GM18526 (cell line): ENCODE results near the gene NMNAT2.

Experiments
- POLR2A ChIP-seq: IDR thresholded peaks from 3 replicates; pipeline ENCODE4 v1.6.1; 2011; ENCODE audit not compliant: insufficient read length; ENCODE audit errors: extremely low read depth

The NMNAT2 gene

GRCh38 chr1:183417772-183418491 lies at the start of gene NMNAT2:
Gene NMNAT2 (minus strand): TSS chr1:183418380. CDS start chr1:183418267, 113 bp downstream.
- no peak for TF ChIP-seq POLR2A

DNA sequence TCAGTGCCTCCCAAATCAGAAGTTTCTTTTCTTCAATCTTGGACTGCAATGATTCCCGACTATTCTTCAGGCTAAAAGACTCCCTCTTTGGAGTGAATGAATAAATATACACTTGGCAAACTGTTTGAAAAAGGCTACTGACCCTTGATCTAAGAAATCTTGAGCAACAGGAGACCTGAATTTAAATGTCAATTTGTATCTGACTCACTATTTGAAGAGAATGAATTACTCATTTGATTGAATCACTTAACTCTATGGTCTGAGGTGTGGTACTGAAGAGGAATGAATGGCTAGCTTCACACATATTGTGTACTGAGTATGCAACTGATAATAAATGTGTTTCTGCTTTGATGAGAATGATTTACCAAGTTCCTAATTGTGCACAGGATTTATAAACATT lies 49.5 kb upstream of the NMNAT2 start:
- no peak for TF ChIP-seq POLR2A

DNA sequence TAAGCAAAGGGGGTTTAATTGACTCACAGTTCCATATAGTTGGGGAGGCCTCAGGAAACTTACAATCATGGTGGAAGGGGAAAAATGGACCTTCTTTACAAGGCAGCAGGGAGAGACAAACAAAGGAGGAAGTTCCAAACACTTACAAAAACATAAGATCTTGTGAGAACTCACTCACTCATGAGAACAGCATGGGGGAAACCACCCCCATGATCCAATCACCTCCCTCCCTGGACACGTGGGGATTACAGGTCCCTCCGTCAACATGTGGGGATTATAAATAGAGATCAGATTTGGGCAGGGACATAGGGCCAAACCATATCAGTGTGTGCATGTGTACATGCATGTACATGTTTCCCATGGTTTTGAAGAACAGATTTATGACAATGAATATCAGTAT lies 48.6 kb upstream of the NMNAT2 start:
- no peak for TF ChIP-seq POLR2A

GRCh38 chr1:183463566-183463965 lies 45.4 kb upstream of the NMNAT2 start:
- no peak for TF ChIP-seq POLR2A

DNA sequence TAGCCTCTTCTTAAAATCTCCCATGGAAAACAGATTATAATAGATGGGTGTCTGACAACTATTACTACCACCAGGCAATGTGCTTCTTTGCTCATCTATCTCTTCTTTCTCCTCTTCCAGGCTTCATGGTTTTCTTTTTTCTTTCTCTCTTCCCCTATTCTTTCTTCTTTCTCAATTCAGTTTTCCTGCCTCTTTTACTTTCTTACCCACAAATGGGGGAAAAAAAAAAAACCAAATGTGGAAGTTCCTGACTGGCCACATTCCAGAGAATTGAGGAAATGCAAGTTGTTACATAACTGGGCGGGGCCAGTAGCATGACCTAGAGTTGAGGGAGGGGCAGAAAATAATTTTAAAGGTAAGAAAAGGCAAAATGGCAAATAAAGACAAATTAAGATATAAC lies 43.2 kb upstream of the NMNAT2 start:
- TF ChIP-seq POLR2A, result no peak

- TF ChIP-seq POLR2A, result no peak
These were observed 42.4 kb upstream of the NMNAT2 start for GRCh38 chr1:183460596-183460995.

GRCh38 chr1:183457449-183457848 lies 39.3 kb upstream of the NMNAT2 start:
- no peak for TF ChIP-seq POLR2A

- no peak for TF ChIP-seq POLR2A
These were observed 38.6 kb upstream of the NMNAT2 start for GRCh38 chr1:183456826-183457225.

- TF ChIP-seq POLR2A, result no peak
These were observed 36.2 kb upstream of the NMNAT2 start for GRCh38 chr1:183454377-183454776.

- no peak for TF ChIP-seq POLR2A
These were observed 31.9 kb upstream of the NMNAT2 start for GRCh38 chr1:183450093-183450492.

GRCh38 chr1:183449223-183449770 lies 31.1 kb upstream of the NMNAT2 start:
- TF ChIP-seq POLR2A, result no peak

DNA sequence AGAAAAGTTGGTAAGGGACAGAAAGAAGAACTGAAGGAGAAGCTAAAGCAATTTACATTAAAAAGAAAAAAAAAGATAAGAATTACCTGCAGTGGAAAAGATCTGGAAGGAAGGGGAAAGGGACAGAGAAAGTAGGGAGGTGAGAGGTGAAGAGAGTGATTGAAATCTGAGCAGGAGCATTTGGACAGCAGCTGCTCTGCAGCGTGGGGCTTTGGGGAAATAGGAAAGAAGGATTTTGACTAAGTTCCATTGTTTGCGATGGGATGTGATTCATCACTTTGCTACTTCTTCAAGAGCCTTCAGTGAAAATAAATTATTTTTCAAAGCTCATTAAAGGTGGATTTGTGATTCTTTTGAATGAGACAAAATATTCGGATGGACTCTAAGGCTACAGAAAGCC lies 26.1 kb upstream of the NMNAT2 start:
- TF ChIP-seq POLR2A, result no peak

DNA sequence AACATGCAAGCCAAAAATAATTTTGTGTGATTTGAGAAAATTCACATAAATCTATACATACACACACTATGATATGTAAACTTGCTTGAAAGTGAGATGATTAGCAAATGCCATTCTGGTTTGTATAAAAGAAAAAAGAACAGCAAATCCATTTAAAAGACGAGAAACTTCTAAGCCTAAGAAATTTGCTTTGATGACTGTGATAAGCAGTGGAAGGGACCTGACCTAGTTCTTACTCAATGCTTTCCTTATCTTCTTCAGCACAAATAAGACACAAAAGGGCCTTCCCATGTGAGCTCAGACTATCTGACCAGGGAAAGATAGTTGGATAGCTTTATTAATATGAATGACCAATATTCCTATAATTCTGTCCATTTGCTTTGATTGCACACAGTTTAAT lies 25.3 kb upstream of the NMNAT2 start:
- TF ChIP-seq POLR2A, result no peak

DNA sequence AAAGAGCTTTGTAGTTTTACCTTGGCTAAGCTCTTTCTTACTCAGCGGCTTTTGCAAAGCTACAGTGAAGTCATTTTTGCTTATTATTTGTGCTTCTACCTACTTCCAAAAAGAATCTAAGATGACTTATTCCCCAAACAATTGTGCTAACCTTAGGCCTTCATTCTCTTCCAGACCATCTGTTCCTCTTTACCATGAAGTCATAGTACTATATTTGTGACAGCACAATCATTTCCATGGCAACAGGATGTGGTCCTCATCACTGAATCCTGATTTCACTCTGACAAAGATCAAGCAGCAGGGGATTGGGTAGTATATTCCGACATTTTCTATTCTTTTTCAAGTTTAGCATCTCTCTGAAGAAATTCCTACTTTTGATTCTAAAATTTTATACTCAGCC lies 24.8 kb upstream of the NMNAT2 start:
- TF ChIP-seq POLR2A, result no peak

DNA sequence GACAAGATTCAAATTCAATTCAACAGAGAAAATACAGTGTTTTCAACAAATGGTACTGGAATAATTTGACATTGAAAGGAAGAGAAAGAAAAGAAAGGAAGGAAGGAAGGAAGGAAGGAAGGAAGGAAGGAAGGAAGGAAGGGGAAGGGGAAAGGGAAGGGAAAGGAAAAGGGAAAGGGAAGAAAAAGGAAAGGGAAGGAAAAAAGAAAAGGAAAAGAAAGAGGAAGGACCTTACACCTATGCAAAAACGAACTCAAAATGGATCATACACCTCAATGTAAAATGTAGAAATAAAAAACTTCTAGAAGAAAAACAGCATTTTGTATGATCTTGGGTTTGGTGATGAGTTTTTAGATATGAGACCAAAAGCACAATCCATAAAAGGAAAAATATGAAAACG lies 19.9 kb upstream of the NMNAT2 start:
- TF ChIP-seq POLR2A, result no peak

DNA sequence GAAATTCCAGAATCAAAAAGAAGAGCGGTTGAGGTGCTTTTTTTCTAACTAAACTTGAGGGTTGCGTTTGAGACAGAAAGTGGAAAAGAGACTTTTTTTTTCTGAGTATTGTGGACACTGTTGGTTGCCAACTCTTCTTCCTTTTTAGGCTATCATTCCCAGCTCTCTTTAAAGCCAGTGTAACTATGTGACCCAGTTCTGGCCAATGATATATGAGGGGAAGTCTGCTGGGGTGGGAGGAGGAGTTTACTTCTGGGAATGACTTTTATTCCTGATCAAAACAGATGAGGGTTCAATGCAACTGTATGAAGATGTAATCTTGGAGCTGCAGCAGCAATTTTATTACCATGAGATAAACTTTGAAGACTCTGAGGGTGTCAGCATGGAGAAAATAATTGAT lies 17.3 kb upstream of the NMNAT2 start:
- TF ChIP-seq POLR2A, result no peak

DNA sequence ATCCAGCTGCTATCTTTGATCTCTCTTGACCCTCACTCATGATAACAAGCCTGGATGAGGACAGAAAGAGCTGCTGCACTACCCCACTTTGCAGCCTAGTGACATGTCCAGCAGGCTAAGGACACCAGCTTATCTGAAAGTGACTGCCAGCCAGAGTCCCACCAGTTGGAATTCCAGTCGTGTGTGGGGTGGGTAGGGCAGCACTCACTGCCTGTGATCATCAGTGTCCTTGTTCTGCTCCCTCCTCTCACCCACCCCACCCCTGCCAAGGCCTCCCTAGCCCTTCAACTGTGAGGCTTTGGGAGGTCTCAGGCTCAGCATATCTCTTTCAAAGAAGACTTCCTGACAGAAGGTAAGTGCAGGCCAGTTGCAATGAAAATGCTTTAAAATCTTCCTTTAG lies 15.5 kb upstream of the NMNAT2 start:
- TF ChIP-seq POLR2A, result no peak

DNA sequence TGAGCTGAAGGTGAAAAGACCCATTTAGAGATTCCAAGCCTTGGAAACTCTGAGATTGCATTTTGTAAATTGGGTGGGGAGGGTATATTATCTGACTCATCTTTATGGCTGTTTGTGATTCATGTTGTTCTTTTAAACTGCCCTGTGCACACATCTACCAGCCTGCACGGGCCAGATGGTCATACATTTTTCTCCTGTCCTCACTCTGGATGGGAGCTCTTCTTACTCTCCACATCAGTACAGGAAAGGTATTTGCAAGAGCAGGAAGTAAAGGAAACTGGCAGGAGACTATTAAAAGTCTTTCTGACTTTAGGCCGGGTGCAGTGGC lies 14.3 kb upstream of the NMNAT2 start:
- TF ChIP-seq POLR2A, result no peak
